Spleen (tissue), 7 donors: Measurements from ENCODE around the gene HERC3.

Experiments
- CTCF ChIP-seq, 11 experiments: fragments of 200-600 bp in 7 of 11; fragments of 450-650 bp in 4 of 11; sonication (generic) in 4 of 11; IDR thresholded peaks in 8 of 11; conservative IDR thresholded peaks in 3 of 11; 1 replicate in 7 of 11; 2 replicates in 4 of 11; pipeline versions ENCODE4 v1.4.0 to v1.8.0; 2016 to 2021; ENCODE audit warnings: antibody characterized with exemption in 11 of 11, inconsistent platforms in 4 of 11, mild to moderate bottlenecking in 1 of 11
- POLR2A ChIP-seq, 3 donors: fragments of 450-650 bp; IDR thresholded peaks; one replicate each; pipeline ENCODE4 v1.5.1; 2017; ENCODE audit warnings: antibody characterized with exemption in 3 of 3, mild to moderate bottlenecking in 1 of 3
- donor health status: DM: no; HTN: no; CAD: no; lungs with moderate emphysema.
- donor health status: DM: no; HTN: no; CAD: no.
- donor health status: DM: no; HTN: no; CAD: no.

GRCh38 chr4:88649716-88650115 lies 57.4 kb downstream of the HERC3 start:
- TF ChIP-seq POLR2A (IDR thresholded peaks at IDR 0.05), result no peak
- TF ChIP-seq CTCF (IDR thresholded peaks at IDR 0.05 in 8 of 11, conservative IDR thresholded peaks at IDR 0.05 in 3 of 11), result no peak
